IMR-90 (cell line): Measurements from ENCODE around the gene CPAMD8. TPM values are rescaled to one million over a fixed set of nuclear protein-coding genes. Genes with fewer than 3 reads are reported as not detected.

ENCODE experiments used
- ATAC-seq: fragments of 200-7000 bp; cut with Tn5 transposase; 2 replicates; pipeline ENCODE4 v1.9.1; 2020; ENCODE audit warnings: low read depth, mild to moderate bottlenecking, moderate library complexity
- BruUV-seq: library from RNA; stranded (reverse); fragments of 400-500 nt; replicated peaks from 2 replicates; lab custom pipeline; 2021; lab: Mats Ljungman, UMichigan
- CTCF ChIA-PET: fragments of 300-600 bp; formaldehyde crosslinking; extraction: SDS; loops from one replicate; lab custom pipeline; 2021; ENCODE audit warnings: antibody characterized with exemption; lab: Yijun Ruan, JAX
- POLR2A ChIA-PET: fragments of 300-600 bp; sonication (Branson Sonifier 250); formaldehyde crosslinking; loops from one replicate; lab custom pipeline; 2022; ENCODE audit warnings: antibody characterized with exemption; ENCODE audit not compliant: unreplicated experiment; lab: Charles Lee
- DNase-seq: peaks from one replicate; pipeline ENCODE4 v3.0.0; 2013
- H2AFZ ChIP-seq: replicated peaks from 2 replicates; pipeline ENCODE3; 2013; ENCODE audit warnings: low read length, mild to moderate bottlenecking; ENCODE audit not compliant: poor library complexity
- H2AK5ac ChIP-seq: 2 replicates; pipeline ENCODE4 v1.6.1; 2013; ENCODE audit warnings: low read depth, low read length, inconsistent platforms
- H2AK9ac ChIP-seq: replicated peaks from 2 replicates; pipeline ENCODE3; 2013; ENCODE audit warnings: mild to moderate bottlenecking, low read depth, low read length, moderate library complexity; ENCODE audit not compliant: poor library complexity
- H2BK120ac ChIP-seq: 2 replicates; pipeline ENCODE4 v1.6.1; 2013; ENCODE audit warnings: low read depth, low read length, inconsistent platforms
- H2BK15ac ChIP-seq: 3 replicates; pipeline ENCODE4 v1.6.1; 2013; ENCODE audit warnings: low read depth, low read length, inconsistent platforms
- H2BK20ac ChIP-seq: 2 replicates; pipeline ENCODE4 v1.6.1; 2013; ENCODE audit warnings: low read depth, mild to moderate bottlenecking, inconsistent platforms, low read length, moderate library complexity
- H2BK5ac ChIP-seq: 2 replicates; pipeline ENCODE4 v1.6.1; 2013; ENCODE audit warnings: mild to moderate bottlenecking, low read depth, low read length, inconsistent platforms; ENCODE audit not compliant: poor library complexity, severe bottlenecking
- H3K14ac ChIP-seq: replicated peaks from 2 replicates; pipeline ENCODE4 v1.6.1; 2013; ENCODE audit warnings: low read depth, low read length, inconsistent platforms
- H3K18ac ChIP-seq: 2 replicates; pipeline ENCODE4 v1.6.1; 2013; ENCODE audit warnings: low read depth, low read length, control low read depth
- H3K23ac ChIP-seq: 2 replicates; pipeline ENCODE4 v1.6.1; 2013; ENCODE audit warnings: low read depth, low read length, inconsistent platforms
- H3K27ac ChIP-seq: 2 replicates; pipeline ENCODE4 v1.5.1; 2013; ENCODE audit warnings: mild to moderate bottlenecking, control low read depth, low read length; ENCODE audit not compliant: insufficient read depth
- H3K27me3 ChIP-seq: 2 replicates; pipeline ENCODE4 v1.6.1; 2013; ENCODE audit warnings: low read length; ENCODE audit not compliant: control insufficient read depth, insufficient read depth
- H3K36me3 ChIP-seq: 2 replicates; pipeline ENCODE4 v1.6.1; 2013; ENCODE audit warnings: low read length, mixed read lengths; ENCODE audit not compliant: control insufficient read depth, insufficient read depth
- H3K4ac ChIP-seq: 2 replicates; pipeline ENCODE4 v1.6.1; 2013; ENCODE audit warnings: low read depth, low read length, inconsistent platforms
- H3K4me1 ChIP-seq: 2 replicates; pipeline ENCODE4 v1.6.1; 2013; ENCODE audit warnings: low read length, mixed read lengths; ENCODE audit not compliant: control insufficient read depth, insufficient read depth
- H3K4me2 ChIP-seq: 2 replicates; pipeline ENCODE4 v1.6.1; 2013; ENCODE audit warnings: low read depth, mild to moderate bottlenecking, control low read depth, low read length, moderate library complexity
- H3K4me3 ChIP-seq: 2 replicates; pipeline ENCODE4 v1.5.1; 2013; ENCODE audit warnings: low read depth, mild to moderate bottlenecking, control low read depth, low read length, moderate library complexity; ENCODE audit not compliant: insufficient read depth
- H3K56ac ChIP-seq: 2 replicates; pipeline ENCODE4 v1.6.1; 2013; ENCODE audit warnings: low read length, inconsistent platforms; ENCODE audit not compliant: insufficient read depth; ENCODE audit errors: extremely low read depth
- H3K79me1 ChIP-seq, 2 experiments: 2 replicates each; pipeline ENCODE4 v1.6.1; 2013; ENCODE audit warnings: low read length in 2 of 2, inconsistent platforms in 1 of 2, low read depth in 1 of 2
- H3K9ac ChIP-seq: 2 replicates; pipeline ENCODE4 v1.6.1; 2013; ENCODE audit warnings: low read depth, low read length, control low read depth
- H3K9me1 ChIP-seq: 2 replicates; pipeline ENCODE4 v1.6.1; 2013; ENCODE audit warnings: low read length, inconsistent platforms; ENCODE audit not compliant: insufficient read depth
- H3K9me3 ChIP-seq: 2 replicates; pipeline ENCODE4 v1.6.1; 2013; ENCODE audit warnings: low read length; ENCODE audit not compliant: control insufficient read depth, insufficient read depth
- H4K20me1 ChIP-seq: 2 replicates; pipeline ENCODE4 v1.6.1; 2013; ENCODE audit warnings: low read length, inconsistent platforms; ENCODE audit not compliant: insufficient read depth
- H4K5ac ChIP-seq: 2 replicates; pipeline ENCODE4 v1.6.1; 2013; ENCODE audit warnings: mild to moderate bottlenecking, low read depth, low read length, control low read depth
- H4K8ac ChIP-seq, 2 experiments: 2 replicates each; pipeline ENCODE4 v1.6.1; 2013; ENCODE audit warnings: low read depth in 2 of 2, low read length in 2 of 2, control low read depth in 1 of 2, inconsistent platforms in 1 of 2
- H4K91ac ChIP-seq: 2 replicates; pipeline ENCODE4 v1.6.1; 2013; ENCODE audit warnings: low read depth, low read length, inconsistent platforms; ENCODE audit not compliant: insufficient read depth
- BHLHE40 ChIP-seq: fragments of 150-350 bp; IDR thresholded peaks from 2 replicates; pipeline ENCODE4 v1.6.1; 2016; ENCODE audit warnings: mild to moderate bottlenecking, low read depth, low read length
- CEBPB ChIP-seq: IDR thresholded peaks from 2 replicates; pipeline ENCODE4 v1.6.1; 2012; ENCODE audit warnings: low read depth, low read length, improper control_type of control experiment
- CHD1 ChIP-seq: IDR thresholded peaks from 2 replicates; pipeline ENCODE4 v1.6.1; 2012; ENCODE audit warnings: low read depth, low read length, improper control_type of control experiment
- FOS ChIP-seq: fragments of 150-350 bp; IDR thresholded peaks from 2 replicates; pipeline ENCODE4 v1.6.1; 2016; ENCODE audit warnings: low read depth, low read length
- MAFK ChIP-seq: IDR thresholded peaks from 2 replicates; pipeline ENCODE4 v1.6.1; 2012; ENCODE audit warnings: low read depth, low read length, improper control_type of control experiment
- MAZ ChIP-seq: IDR thresholded peaks from 2 replicates; pipeline ENCODE4 v1.6.1; 2012; ENCODE audit warnings: low read depth, mild to moderate bottlenecking, low read length, improper control_type of control experiment, moderate library complexity, borderline replicate concordance
- MXI1 ChIP-seq: IDR thresholded peaks from 2 replicates; pipeline ENCODE4 v1.6.1; 2012; ENCODE audit warnings: low read depth, mild to moderate bottlenecking, low read length, moderate library complexity, borderline replicate concordance
- NFE2L2 ChIP-seq: fragments of 150-350 bp; IDR thresholded peaks from 2 replicates; pipeline ENCODE4 v1.6.1; 2016; ENCODE audit warnings: low read depth, mild to moderate bottlenecking, low read length
- POLR2A ChIP-seq: IDR thresholded peaks from 2 replicates; pipeline ENCODE4 v1.6.1; 2012; ENCODE audit warnings: mild to moderate bottlenecking, low read depth, low read length
- RAD21 ChIP-seq: IDR thresholded peaks from 2 replicates; pipeline ENCODE4 v1.6.1; 2012; ENCODE audit warnings: low read length, improper control_type of control experiment
- RCOR1 ChIP-seq: IDR thresholded peaks from 2 replicates; pipeline ENCODE4 v1.6.1; 2012; ENCODE audit warnings: mild to moderate bottlenecking, low read length, improper control_type of control experiment; ENCODE audit not compliant: insufficient replicate concordance
- RFX5 ChIP-seq: IDR thresholded peaks from 2 replicates; pipeline ENCODE4 v1.8.0; 2012; ENCODE audit warnings: low read depth, mild to moderate bottlenecking, low read length, moderate library complexity
- SMC3 ChIP-seq: fragments of 150-350 bp; IDR thresholded peaks from 2 replicates; pipeline ENCODE4 v1.6.1; 2016; ENCODE audit warnings: low read depth, mild to moderate bottlenecking, antibody characterized with exemption, low read length, moderate library complexity
- WGBS, 2 experiments: methylation state at CpG; one replicate each; pipeline versions ENCODE4 v1.1.5 to v1.1.7; 2013; ENCODE audit warnings: missing lambda C conversion rate in 2 of 2; ENCODE audit not compliant: insufficient read length in 1 of 2; ENCODE audit errors: extremely low coverage in 2 of 2; 5-methylcytosine and 5-hydroxymethylcytosine counted together
- dilution Hi-C: fragments of 300-500 bp; cut with HindIII; formaldehyde crosslinking; loops from one replicate; pipeline ENCODE4 v1.14.3; 2018; ENCODE audit warnings: low sequenced_read_pairs; ENCODE audit not compliant: unreplicated experiment
- in situ Hi-C: fragments of 300-500 bp; cut with MboI; formaldehyde crosslinking; loops from 3 replicates; pipeline ENCODE4 v1.14.3; 2019; ENCODE audit warnings: low sequenced_read_pairs, inconsistent platforms, mixed read lengths
- intact Hi-C: fragments of 100-400 bp; cut with micrococcal nuclease; formaldehyde crosslinking; loops from 2 replicates; pipeline ENCODE4 v1.10.0; 2022
- polyA plus RNA-seq, 3 experiments: library from polyadenylated mRNA; depleted of rRNA; stranded (reverse); fragments of >200 nt; gene quantifications; 2 replicates each; pipeline ENCODE4 v1.2.3, GENCODE V29; 2012; ENCODE audit warnings: low replicate concordance in 1 of 3
- total RNA-seq: library from RNA; depleted of rRNA; stranded (reverse); fragments of >200 nt; gene quantifications from 2 replicates; pipeline ENCODE4 v1.2.3, GENCODE V29; 2012
- TF ChIP-seq, protein P1 (sequence below): conservative IDR thresholded peaks from 2 replicates; pipeline ENCODE4 v1.5.1; 2012; ENCODE audit warnings: mild to moderate bottlenecking, low read depth, low read length, improper control_type of control experiment
- TF ChIP-seq, protein P2 (sequence below): fragments of 150-350 bp; IDR thresholded peaks from 2 replicates; pipeline ENCODE4 v1.6.1; 2017; ENCODE audit warnings: mild to moderate bottlenecking, antibody characterized with exemption, low read length, low read depth
- TF ChIP-seq, protein P3 (sequence below): fragments of 150-350 bp; IDR thresholded peaks from 2 replicates; pipeline ENCODE4 v1.6.1; 2016; ENCODE audit warnings: low read depth, mild to moderate bottlenecking, low read length, moderate library complexity, borderline replicate concordance

CPAMD8 gene
- total and polyA plus RNA-seq, 2 of the 4 experiments (the other 2 are of a cell fraction), result 0.36 to 0.79 TPM

DNA sequence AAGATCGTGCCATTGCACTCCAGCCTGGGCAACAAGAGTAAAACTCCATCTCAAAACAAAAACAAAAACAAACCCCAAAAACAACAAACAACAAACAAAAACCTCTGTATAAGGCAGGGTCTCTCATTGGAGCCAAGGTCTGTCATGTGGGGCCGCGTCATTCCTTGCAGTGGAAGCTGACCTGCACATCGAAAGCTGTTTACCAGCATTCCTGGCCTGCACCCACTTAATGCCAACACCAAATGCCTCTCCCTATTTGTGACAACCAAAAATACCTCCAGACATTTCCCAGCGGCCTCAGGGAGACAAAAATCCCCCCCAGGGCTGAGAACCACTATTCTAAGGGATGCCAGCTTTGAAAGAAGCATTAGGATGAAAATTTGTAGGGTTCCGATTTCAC, 1.2 kb downstream of the CPAMD8 start:
- Histone ChIP-seq H2BK5ac (no peak overlapping the region), H2BK120ac (no peak overlapping the region), H3K9ac (no peak overlapping the region), H3K14ac (no peak overlapping the region), H3K9me1 (no peaks in the 10 kb centered on the region), H3K9me3 (peaks cover 12% of the 10 kb centered on the region), H4K91ac (no peak overlapping the region), H2AK5ac (no peak overlapping the region), H3K18ac (no peak overlapping the region), H4K5ac (no peak overlapping the region), H4K20me1 (no peaks in the 10 kb centered on the region), H2AK9ac (no peak overlapping the region), H3K27me3 (peaks cover 45% of the 10 kb centered on the region), H3K23ac (no peak overlapping the region), H3K4me2 (no peak overlapping the region), H2AFZ (no peak overlapping the region), H3K79me1 (no peaks in the 10 kb centered on the region), H3K4ac (no peak overlapping the region), H3K27ac (no peak overlapping the region), H3K36me3 (no peaks in the 10 kb centered on the region), H2BK15ac (no peak overlapping the region), H3K4me3 (no peak overlapping the region), H3K56ac (no peak overlapping the region), H2BK20ac (no peak overlapping the region), H3K4me1 (peaks cover 2% of the 10 kb centered on the region; the same call in 1 of the 2 replicates), H4K8ac (no peak overlapping the region)
- dilution Hi-C loops (no loop called here), in situ Hi-C loops (no loop called here), intact Hi-C loops (no loop called here)
- CTCF ChIA-PET, result no interaction called here
- DNase-seq (no peak), ATAC-seq (no peak)
- POLR2A ChIA-PET, result no interaction called here
- WGBS, 2 experiments, result no CpG with 5 or more reads among the region's 6 CpGs
- TF ChIP-seq RAD21, result no peak
- TF ChIP-seq MAFK, result no peak
- no peak for TF ChIP-seq MXI1
- TF ChIP-seq FOS, result no peak
- no peak for TF ChIP-seq MAZ
- TF ChIP-seq NFE2L2, result no peak
- TF ChIP-seq CEBPB, result no peak
- TF ChIP-seq, protein P1, sequence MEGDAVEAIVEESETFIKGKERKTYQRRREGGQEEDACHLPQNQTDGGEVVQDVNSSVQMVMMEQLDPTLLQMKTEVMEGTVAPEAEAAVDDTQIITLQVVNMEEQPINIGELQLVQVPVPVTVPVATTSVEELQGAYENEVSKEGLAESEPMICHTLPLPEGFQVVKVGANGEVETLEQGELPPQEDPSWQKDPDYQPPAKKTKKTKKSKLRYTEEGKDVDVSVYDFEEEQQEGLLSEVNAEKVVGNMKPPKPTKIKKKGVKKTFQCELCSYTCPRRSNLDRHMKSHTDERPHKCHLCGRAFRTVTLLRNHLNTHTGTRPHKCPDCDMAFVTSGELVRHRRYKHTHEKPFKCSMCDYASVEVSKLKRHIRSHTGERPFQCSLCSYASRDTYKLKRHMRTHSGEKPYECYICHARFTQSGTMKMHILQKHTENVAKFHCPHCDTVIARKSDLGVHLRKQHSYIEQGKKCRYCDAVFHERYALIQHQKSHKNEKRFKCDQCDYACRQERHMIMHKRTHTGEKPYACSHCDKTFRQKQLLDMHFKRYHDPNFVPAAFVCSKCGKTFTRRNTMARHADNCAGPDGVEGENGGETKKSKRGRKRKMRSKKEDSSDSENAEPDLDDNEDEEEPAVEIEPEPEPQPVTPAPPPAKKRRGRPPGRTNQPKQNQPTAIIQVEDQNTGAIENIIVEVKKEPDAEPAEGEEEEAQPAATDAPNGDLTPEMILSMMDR, result no peak
- no peak for TF ChIP-seq SMC3
- no peak for TF ChIP-seq CHD1
- TF ChIP-seq, protein P2, sequence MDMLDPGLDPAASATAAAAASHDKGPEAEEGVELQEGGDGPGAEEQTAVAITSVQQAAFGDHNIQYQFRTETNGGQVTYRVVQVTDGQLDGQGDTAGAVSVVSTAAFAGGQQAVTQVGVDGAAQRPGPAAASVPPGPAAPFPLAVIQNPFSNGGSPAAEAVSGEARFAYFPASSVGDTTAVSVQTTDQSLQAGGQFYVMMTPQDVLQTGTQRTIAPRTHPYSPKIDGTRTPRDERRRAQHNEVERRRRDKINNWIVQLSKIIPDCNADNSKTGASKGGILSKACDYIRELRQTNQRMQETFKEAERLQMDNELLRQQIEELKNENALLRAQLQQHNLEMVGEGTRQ, result no peak
- TF ChIP-seq RFX5, result no peak
- TF ChIP-seq, protein P3, sequence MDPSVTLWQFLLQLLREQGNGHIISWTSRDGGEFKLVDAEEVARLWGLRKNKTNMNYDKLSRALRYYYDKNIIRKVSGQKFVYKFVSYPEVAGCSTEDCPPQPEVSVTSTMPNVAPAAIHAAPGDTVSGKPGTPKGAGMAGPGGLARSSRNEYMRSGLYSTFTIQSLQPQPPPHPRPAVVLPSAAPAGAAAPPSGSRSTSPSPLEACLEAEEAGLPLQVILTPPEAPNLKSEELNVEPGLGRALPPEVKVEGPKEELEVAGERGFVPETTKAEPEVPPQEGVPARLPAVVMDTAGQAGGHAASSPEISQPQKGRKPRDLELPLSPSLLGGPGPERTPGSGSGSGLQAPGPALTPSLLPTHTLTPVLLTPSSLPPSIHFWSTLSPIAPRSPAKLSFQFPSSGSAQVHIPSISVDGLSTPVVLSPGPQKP, result no peak
- TF ChIP-seq POLR2A, result no peak
- TF ChIP-seq BHLHE40, result no peak
- TF ChIP-seq RCOR1, result no peak
- no TSS peak for BruUV-seq
